HepG2 (cell line): ENCODE results near the gene RBMS2. TPM values are rescaled to one million over a fixed set of nuclear protein-coding genes. Genes with fewer than 3 reads are reported as not detected.

Experiments
- FOSL1 ChIP-seq: sonication (generic); formaldehyde crosslinking; IDR thresholded peaks from 2 replicates; pipeline ENCODE4 v1.9.0; 2021; ENCODE audit warnings: missing genetic modification reagents, borderline replicate concordance
- HDAC6 ChIP-seq: fragments of 200-600 bp; sonication (generic); IDR thresholded peaks from 2 replicates; pipeline ENCODE4 v1.7.0; 2017; ENCODE audit warnings: mild to moderate bottlenecking, antibody characterized with exemption, low read length, low read depth
- HNF1B ChIP-seq: sonication (generic); formaldehyde crosslinking; IDR thresholded peaks from 2 replicates; pipeline ENCODE4 v1.5.1; 2020; ENCODE audit warnings: mild to moderate bottlenecking, moderate library complexity, missing genetic modification reagents
- KAT2B ChIP-seq: fragments of 150-350 bp; IDR thresholded peaks from 2 replicates; pipeline ENCODE4 v1.6.1; 2014; ENCODE audit warnings: low read depth, low read length, borderline replicate concordance
- MAFK ChIP-seq, 2 experiments: IDR thresholded peaks in 1 of 2; conservative IDR thresholded peaks in 1 of 2; 2 replicates each; pipeline ENCODE4 v1.6.1; 2011; ENCODE audit warnings: improper control_type of control experiment in 2 of 2, low read length in 2 of 2
- MEF2D ChIP-seq: sonication (generic); formaldehyde crosslinking; IDR thresholded peaks from 2 replicates; pipeline ENCODE4 v1.5.1; 2020; ENCODE audit warnings: mild to moderate bottlenecking, missing genetic modification reagents
- RAD51 ChIP-seq: fragments of 450-650 bp; IDR thresholded peaks from 2 replicates; pipeline ENCODE4 v1.6.1; 2016; ENCODE audit warnings: borderline replicate concordance
- RARA ChIP-seq: IDR thresholded peaks from 2 replicates; pipeline ENCODE4 v1.6.1; 2016; ENCODE audit warnings: missing genetic modification reagents, missing compliant biosample characterization
- RXRB ChIP-seq: IDR thresholded peaks from 2 replicates; pipeline ENCODE4 v1.6.1; 2016; ENCODE audit warnings: borderline replicate concordance, missing genetic modification reagents, missing compliant biosample characterization
- SALL2 ChIP-seq: sonication (generic); formaldehyde crosslinking; IDR thresholded peaks from 2 replicates; pipeline ENCODE4 v1.8.1; 2023; ENCODE audit warnings: mild to moderate bottlenecking, missing genetic modification reagents, inconsistent platforms
- ZBTB7A ChIP-seq: sonication (generic); formaldehyde crosslinking; IDR thresholded peaks from 2 replicates; pipeline ENCODE4 v1.8.0; 2022; ENCODE audit warnings: mild to moderate bottlenecking, missing genetic modification reagents
- ZHX1 ChIP-seq: sonication (generic); formaldehyde crosslinking; IDR thresholded peaks from 2 replicates; pipeline ENCODE4 v1.8.1; 2022; ENCODE audit warnings: low read depth, mild to moderate bottlenecking, missing genetic modification reagents
- ZSCAN9 ChIP-seq: IDR thresholded peaks from 2 replicates; pipeline ENCODE4 v1.6.1; 2016; ENCODE audit warnings: borderline replicate concordance
- polyA plus RNA-seq, 8 experiments: library from polyadenylated mRNA; depleted of rRNA in 3 of 8; stranded (reverse) in 7 of 8; unstranded in 1 of 8; fragments of >200 nt; fragmentation: Illumina TruSeq in 4 of 8; extraction: Trizol in 4 of 8; gene quantifications; 2 replicates each; pipeline versions ENCODE4 v1.2.1 to v1.2.3, GENCODE V29; 2011 to 2016; ENCODE audit warnings: low read depth in 4 of 8, missing spikeins in 1 of 8, mixed read lengths in 1 of 8; ENCODE audit not compliant: insufficient read depth in 1 of 8
- total RNA-seq, 5 experiments: library from RNA; depleted of rRNA; stranded (reverse); fragments of >200 nt; fragmentation: Illumina TruSeq; extraction: Trizol; gene quantifications; 2 replicates each; pipeline ENCODE4 v1.2.3, GENCODE V29; 2016; ENCODE audit warnings: low read depth in 1 of 5

RBMS2 gene
- total and polyA plus RNA-seq, 2 of the 13 experiments (the other 11 are each of a cell fraction or from before 2014, with no cell fraction given) = 0.53 to 7.4 TPM

DNA sequence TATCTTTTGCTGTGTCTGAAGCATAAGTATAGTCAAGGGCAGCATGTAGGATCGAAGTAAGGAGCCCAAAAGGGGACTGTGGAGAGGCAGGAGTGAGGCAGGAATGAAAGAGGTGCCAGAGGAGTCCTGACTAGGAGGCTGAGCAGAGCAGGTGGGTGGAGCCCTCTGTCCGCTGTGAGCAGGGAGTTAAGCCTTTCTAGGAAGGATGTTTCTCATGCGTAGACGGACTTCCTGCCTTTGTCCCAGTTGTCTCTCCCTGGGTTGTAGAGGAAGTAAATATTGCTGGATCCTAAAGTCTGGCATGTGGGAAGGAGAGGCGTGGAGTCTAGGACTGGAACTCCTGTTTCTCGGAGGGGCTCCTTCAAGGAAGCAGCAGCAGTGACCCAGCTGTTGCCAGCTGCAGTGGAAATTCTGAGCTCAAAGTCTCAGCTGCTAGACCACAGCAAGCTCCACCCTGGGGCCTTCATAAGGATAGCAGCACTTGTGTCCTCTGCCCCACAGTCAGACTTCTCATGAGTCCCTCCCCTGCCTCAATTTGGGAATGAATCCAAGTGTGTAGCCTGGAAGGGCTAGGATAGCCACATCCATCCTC lies 44.0 kb downstream of the RBMS2 start (continued):
- TF ChIP-seq ZHX1 (no peak), FOSL1 (CRISPR knock-in tag) (no peak), MAFK (conservative IDR thresholded peaks at IDR 0.05 in 1 of 2, IDR thresholded peaks at IDR 0.05 in 1 of 2; ENCODE audit: low read length in 2 of 2) (no peak), RAD51 (no peak), MEF2D (no peak), ZSCAN9 (no peak), HDAC6 (no peak), RARA (CRISPR knock-in tag) (0 out of 2 replicates have a peak, but pooled peaks have one; percentile 30), SALL2 (0 out of 2 replicates have a peak, but pooled peaks have one; percentile 29), RXRB (CRISPR knock-in tag) (0 out of 2 replicates have a peak, but pooled peaks have one; percentile 29), HNF1B (CRISPR knock-in tag) (0 out of 2 replicates have a peak, but pooled peaks have one; percentile 19), KAT2B (no peak), ZBTB7A (CRISPR knock-in tag) (no peak)
- TF ChIP-seq, all 625 proteins: peak for 47
